CD1c-positive myeloid dendritic cell (primary cell): Measurements from ENCODE around the gene CYP3A5.

Experiments
- DNase-seq: peaks from one replicate; pipeline ENCODE4 v3.0.0-alpha.2; 2016; ENCODE audit errors: extremely low spot score

CYP3A5 gene

DNA sequence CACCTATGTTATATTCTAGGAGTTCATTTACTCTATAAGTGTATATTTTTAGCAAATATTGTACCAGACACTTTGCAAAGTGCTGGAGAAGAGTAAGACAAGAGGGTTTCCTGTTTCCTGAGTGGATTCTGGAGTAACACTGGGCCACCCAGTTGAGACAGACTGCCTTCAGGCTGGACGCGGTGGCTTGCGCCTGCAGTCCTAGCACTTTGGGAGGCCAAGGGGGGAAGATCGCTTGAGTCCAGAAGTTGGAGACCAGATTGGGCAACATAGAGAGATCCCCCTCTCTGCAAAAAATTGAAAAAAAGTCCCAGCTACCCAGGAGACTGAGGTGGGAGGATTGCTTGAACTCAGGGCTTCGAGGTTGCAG lies 63.8 kb downstream of the CYP3A5 start:
- no peak for DNase-seq

DNA sequence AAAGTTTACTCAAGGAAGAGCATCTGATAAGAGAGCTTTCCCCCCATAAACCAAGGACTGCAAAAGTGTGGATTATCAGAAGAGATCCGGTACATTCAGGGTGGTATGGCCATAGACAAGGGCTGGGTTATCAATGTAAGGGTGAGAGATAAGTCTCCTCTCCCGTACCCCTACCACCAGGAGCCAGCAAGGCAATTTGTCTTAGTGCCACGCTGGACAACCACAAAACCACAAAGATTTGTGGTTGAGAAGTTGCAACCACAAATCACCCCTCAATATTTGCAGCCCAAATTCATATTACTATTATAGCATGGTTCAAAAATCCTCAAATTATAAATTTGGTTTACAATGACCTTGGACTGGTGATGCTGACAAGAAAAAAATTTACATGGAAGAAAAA lies 65.3 kb downstream of the CYP3A5 start:
- no peak for DNase-seq

GRCh38 chr7:99607548-99607947 lies 72.2 kb downstream of the CYP3A5 start:
- no peak for DNase-seq

GRCh38 chr7:99606531-99606930 lies 73.3 kb downstream of the CYP3A5 start:
- no peak for DNase-seq

DNA sequence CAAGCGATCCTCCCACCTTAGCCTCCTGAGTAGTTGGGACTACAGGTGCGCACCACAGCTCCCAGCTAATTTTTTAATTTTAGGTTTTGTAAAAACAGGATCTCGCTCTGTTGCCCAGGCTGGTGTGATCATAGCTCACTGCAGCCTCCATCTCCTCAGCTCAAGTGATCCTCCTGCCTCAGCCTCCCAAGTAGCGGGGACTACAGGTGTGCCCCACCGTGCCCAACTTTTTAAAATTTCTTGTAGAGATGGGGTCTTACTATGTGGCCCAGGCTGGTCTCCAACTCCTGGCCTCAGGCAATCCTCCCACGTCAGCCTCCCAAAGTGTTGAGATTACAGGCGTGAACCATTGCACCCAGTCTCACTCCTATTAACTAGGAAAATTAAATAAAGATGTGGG lies 74.3 kb downstream of the CYP3A5 start:
- no peak for DNase-seq

- no peak for DNase-seq
These were observed 78.0 kb downstream of the CYP3A5 start for GRCh38 chr7:99601656-99602310.

DNA sequence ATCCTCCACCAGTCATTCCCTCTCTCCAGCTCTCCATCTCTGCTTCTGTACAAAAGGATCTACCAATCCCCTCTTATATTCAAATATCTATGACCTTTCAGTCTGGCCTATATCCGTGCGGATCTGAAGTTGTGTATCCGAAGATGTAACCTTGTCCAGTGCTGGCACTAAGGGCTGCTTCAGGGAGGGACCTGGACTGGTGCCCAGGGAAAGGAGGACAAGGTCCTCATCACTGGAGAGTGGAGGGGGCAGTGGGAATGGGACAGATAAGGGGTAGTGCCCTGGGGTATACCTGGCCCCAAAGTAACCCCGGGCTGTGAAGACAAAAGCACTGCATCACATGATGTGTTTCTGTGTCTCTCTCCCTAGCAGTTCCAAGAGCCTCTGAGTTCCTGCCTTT lies 80.0 kb downstream of the CYP3A5 start:
- no peak for DNase-seq
